Measurements from ENCODE around the gene ZKSCAN7. TPM values are rescaled to one million over a fixed set of nuclear protein-coding genes. Genes with fewer than 3 reads are reported as not detected.
"Not testable (repeated sequence)": the region's sequence is repeated elsewhere in the genome, so short reads cannot be mapped to it uniquely, and the experiment has no call there.

ZKSCAN7 gene
- total RNA-seq, 1 experiment from 2014 or later: not detected

GRCh38 chr3:44525060-44525459, 29.9 kb upstream of the ZKSCAN7 start:
- no peak overlapping the region for H3K4me2 ChIP-seq (ENCODE audit: low read length)
- no peak overlapping the region for H3K27ac ChIP-seq (ENCODE audit: low read length)
- H2AFZ ChIP-seq (ENCODE audit: low read length): no peak overlapping the region
- TF ChIP-seq EZH2 (IDR thresholded peaks at IDR 0.05; ENCODE audit: low read length, unreplicated experiment) (no peak), EZH2phosphoT487 (IDR thresholded peaks at IDR 0.05; ENCODE audit: borderline replicate concordance, low read length) (no peak), CTCF (conservative IDR thresholded peaks at IDR 0.05; ENCODE audit: low read depth, low read length) (no peak)
- H4K20me1 ChIP-seq (ENCODE audit: low read length): no peaks in the 10 kb centered on the region
- H3K9me2 ChIP-seq (replicated peaks; ENCODE audit: low read length): no peaks in the 10 kb centered on the region
- H3K9ac ChIP-seq (ENCODE audit: low read length): no peak overlapping the region
- peaks cover 17% of the 10 kb centered on the region; the same call in 1 of the 2 replicates for H3K27me3 ChIP-seq (ENCODE audit: low read length)
- H3K36me3 ChIP-seq (ENCODE audit: low read depth, low read length): no peaks in the 10 kb centered on the region
- H3F3A ChIP-seq (ENCODE audit: low read length, unreplicated experiment): no peaks in the 10 kb centered on the region
- H3K9me3 ChIP-seq (ENCODE audit: low read length): no peaks in the 10 kb centered on the region
- H3K4me1 ChIP-seq (ENCODE audit: insufficient read depth, low read length): no peaks in the 10 kb centered on the region
- H3K79me2 ChIP-seq (ENCODE audit: low read length): no peaks in the 10 kb centered on the region
- POLR2A ChIA-PET (ENCODE audit: unreplicated experiment): no interaction called here
- no peak overlapping the region for H3K4me3 ChIP-seq (ENCODE audit: low read length)
- CTCF ChIA-PET: interaction anchor here (0.6 kb wide), 1 partner anchor 384 kb away, joined by 4 read pairs; no protein-coding TSS in a partner anchor
- no TSS peak for BruUV-seq (replicated peaks)
- DNase-seq (no peak), ATAC-seq (no peak)
- intact Hi-C loops (cut with micrococcal nuclease): no loop called here

GRCh38 chr3:44529927-44530326, 25.1 kb upstream of the ZKSCAN7 start:
- intact Hi-C loops (cut with micrococcal nuclease): loop anchor here (5.0 to 10.0 kb wide), 2 partner anchors 208 to 455 kb away; no protein-coding TSS in a partner anchor
- Histone ChIP-seq H3K4me3 (ENCODE audit: low read length) (no peak overlapping the region), H4K20me1 (ENCODE audit: low read length) (no peaks in the 10 kb centered on the region), H3K36me3 (ENCODE audit: low read depth, low read length) (no peaks in the 10 kb centered on the region), H3K9ac (ENCODE audit: low read length) (no peak overlapping the region), H3K27ac (ENCODE audit: low read length) (no peak overlapping the region), H3K9me2 (replicated peaks; ENCODE audit: low read length) (no peaks in the 10 kb centered on the region), H3K4me2 (ENCODE audit: low read length) (no peak overlapping the region), H2AFZ (ENCODE audit: low read length) (no peak overlapping the region), H3K79me2 (ENCODE audit: low read length) (no peaks in the 10 kb centered on the region), H3F3A (ENCODE audit: low read length, unreplicated experiment) (no peaks in the 10 kb centered on the region), H3K9me3 (ENCODE audit: low read length) (no peaks in the 10 kb centered on the region), H3K4me1 (ENCODE audit: insufficient read depth, low read length) (no peaks in the 10 kb centered on the region), H3K27me3 (ENCODE audit: low read length) (peaks cover 6% of the 10 kb centered on the region; the same call in 1 of the 2 replicates)
- CTCF ChIA-PET: no interaction called here
- ATAC-seq (no peak), DNase-seq (peak; percentile 41)
- POLR2A ChIA-PET (ENCODE audit: unreplicated experiment): no interaction called here
- TF ChIP-seq EZH2 (IDR thresholded peaks at IDR 0.05; ENCODE audit: low read length, unreplicated experiment): no peak
- peak; percentile 65 for TF ChIP-seq CTCF (conservative IDR thresholded peaks at IDR 0.05; ENCODE audit: low read depth, low read length)
- BruUV-seq (replicated peaks): no TSS peak

GRCh38 chr3:44530911-44531310, 24.1 kb upstream of the ZKSCAN7 start:
- H3K4me2 ChIP-seq (ENCODE audit: low read length): no peak overlapping the region
- no peak overlapping the region for H3K4me3 ChIP-seq (ENCODE audit: low read length)
- H3K9me3 ChIP-seq (ENCODE audit: low read length): no peaks in the 10 kb centered on the region
- BruUV-seq (replicated peaks): no TSS peak
- DNase-seq (no peak), ATAC-seq (peak; percentile 49; the same call in 1 of the 2 replicates)
- peaks cover 6% of the 10 kb centered on the region; the same call in 1 of the 2 replicates for H3K27me3 ChIP-seq (ENCODE audit: low read length)
- ChIA-PET POLR2A (ENCODE audit: unreplicated experiment) (no interaction called here), CTCF (interaction anchor here (0.5 kb wide), 1 partner anchor 92 kb away, joined by 3 read pairs; no protein-coding TSS in a partner anchor)
- H4K20me1 ChIP-seq (ENCODE audit: low read length): no peaks in the 10 kb centered on the region
- intact Hi-C loops (cut with micrococcal nuclease): loop anchor here (5.0 to 10.0 kb wide), 2 partner anchors 209 to 454 kb away; no protein-coding TSS in a partner anchor
- H3K36me3 ChIP-seq (ENCODE audit: low read depth, low read length): no peaks in the 10 kb centered on the region
- H2AFZ ChIP-seq (ENCODE audit: low read length): no peak overlapping the region
- no peaks in the 10 kb centered on the region for H3K9me2 ChIP-seq (replicated peaks; ENCODE audit: low read length)
- TF ChIP-seq CTCF (conservative IDR thresholded peaks at IDR 0.05; ENCODE audit: low read depth, low read length) (no peak), EZH2phosphoT487 (IDR thresholded peaks at IDR 0.05; ENCODE audit: borderline replicate concordance, low read length) (no peak), EZH2 (IDR thresholded peaks at IDR 0.05; ENCODE audit: low read length, unreplicated experiment) (no peak)
- no peak overlapping the region for H3K27ac ChIP-seq (ENCODE audit: low read length)
- H3K9ac ChIP-seq (ENCODE audit: low read length): no peak overlapping the region
- no peaks in the 10 kb centered on the region for H3F3A ChIP-seq (ENCODE audit: low read length, unreplicated experiment)
- H3K4me1 ChIP-seq (ENCODE audit: insufficient read depth, low read length): no peaks in the 10 kb centered on the region
- no peaks in the 10 kb centered on the region for H3K79me2 ChIP-seq (ENCODE audit: low read length)

- H3K4me3 ChIP-seq (ENCODE audit: low read length); H2AFZ ChIP-seq (ENCODE audit: low read length); H3K36me3 ChIP-seq (ENCODE audit: low read depth, low read length); CTCF ChIA-PET; H3K27me3 ChIP-seq (ENCODE audit: low read length); H3F3A ChIP-seq (ENCODE audit: low read length, unreplicated experiment); H3K79me2 ChIP-seq (ENCODE audit: low read length); H3K9me3 ChIP-seq (ENCODE audit: low read length); H3K4me2 ChIP-seq (ENCODE audit: low read length); H3K27ac ChIP-seq (ENCODE audit: low read length); H4K20me1 ChIP-seq (ENCODE audit: low read length); H3K9me2 ChIP-seq (replicated peaks; ENCODE audit: low read length); BruUV-seq (replicated peaks); H3K9ac ChIP-seq (ENCODE audit: low read length); H3K4me1 ChIP-seq (ENCODE audit: insufficient read depth, low read length): not testable (repeated sequence)
- intact Hi-C loops (cut with micrococcal nuclease): loop anchor here (5.0 to 10.0 kb wide), 2 partner anchors 212 to 450 kb away; no protein-coding TSS in a partner anchor
- ATAC-seq (peak; percentile 58), DNase-seq (peak; percentile 55)
- POLR2A ChIA-PET (ENCODE audit: unreplicated experiment): interaction anchor here (0.5 kb wide), 1 partner anchor 234 kb away, joined by 13 read pairs; no protein-coding TSS in a partner anchor
Observed at GRCh38 chr3:44534659-44535058, 20.3 kb upstream of the ZKSCAN7 start.

Data from PC-3 (cell line).